ENCODE results near the gene GALNT1.

DNA sequence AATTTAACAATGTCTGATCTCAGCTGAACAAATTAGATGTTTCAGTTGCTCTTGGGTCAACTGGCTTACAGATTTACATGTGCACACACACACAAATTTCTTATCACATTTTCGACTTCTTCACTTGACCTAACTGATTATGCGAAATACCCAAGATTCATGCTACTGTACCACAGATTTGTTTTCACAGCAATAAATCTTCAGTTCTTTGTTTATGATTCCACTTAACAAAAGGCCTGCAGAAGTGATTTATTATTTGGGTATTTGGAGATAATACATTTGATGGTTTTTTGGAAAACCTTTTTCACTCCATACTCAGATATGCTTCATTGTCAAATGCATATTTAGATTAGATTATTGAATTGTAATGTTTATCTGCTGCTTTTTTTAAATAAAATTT lies 129.0 kb downstream of the GALNT1 start:
- TF ChIP-seq, protein P1, sequence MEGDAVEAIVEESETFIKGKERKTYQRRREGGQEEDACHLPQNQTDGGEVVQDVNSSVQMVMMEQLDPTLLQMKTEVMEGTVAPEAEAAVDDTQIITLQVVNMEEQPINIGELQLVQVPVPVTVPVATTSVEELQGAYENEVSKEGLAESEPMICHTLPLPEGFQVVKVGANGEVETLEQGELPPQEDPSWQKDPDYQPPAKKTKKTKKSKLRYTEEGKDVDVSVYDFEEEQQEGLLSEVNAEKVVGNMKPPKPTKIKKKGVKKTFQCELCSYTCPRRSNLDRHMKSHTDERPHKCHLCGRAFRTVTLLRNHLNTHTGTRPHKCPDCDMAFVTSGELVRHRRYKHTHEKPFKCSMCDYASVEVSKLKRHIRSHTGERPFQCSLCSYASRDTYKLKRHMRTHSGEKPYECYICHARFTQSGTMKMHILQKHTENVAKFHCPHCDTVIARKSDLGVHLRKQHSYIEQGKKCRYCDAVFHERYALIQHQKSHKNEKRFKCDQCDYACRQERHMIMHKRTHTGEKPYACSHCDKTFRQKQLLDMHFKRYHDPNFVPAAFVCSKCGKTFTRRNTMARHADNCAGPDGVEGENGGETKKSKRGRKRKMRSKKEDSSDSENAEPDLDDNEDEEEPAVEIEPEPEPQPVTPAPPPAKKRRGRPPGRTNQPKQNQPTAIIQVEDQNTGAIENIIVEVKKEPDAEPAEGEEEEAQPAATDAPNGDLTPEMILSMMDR (IDR thresholded peaks at IDR 0.05 in 4 of 5, conservative IDR thresholded peaks at IDR 0.05 in 1 of 5), result no peak
- no peak for TF ChIP-seq POLR2A (IDR thresholded peaks at IDR 0.05)

All from gastrocnemius medialis (tissue), 4 donors.